Activated T-helper 1 cell treated with anti-CD3 and anti-CD28 coated beads, Interleukin-2, amount 50 U/mL, for 16 hours (primary cell): ENCODE data around the gene TBX4.
"Not testable (repeated sequence)": the region's sequence is repeated elsewhere in the genome, so short reads cannot be mapped to it uniquely, and the experiment has no call there.

Experiments
- DNase-seq, 2 donors: peaks; one replicate each; pipeline ENCODE4 v3.0.0-alpha.2; 2020; ENCODE audit warnings: low read depth in 1 of 2, low spot score in 1 of 2

TBX4 gene

GRCh38 chr17:61519754-61520440, 67.7 kb downstream of the TBX4 start:
- no peak for DNase-seq

GRCh38 chr17:61520897-61521296, 68.7 kb downstream of the TBX4 start:
- DNase-seq: no peak

- no peak for DNase-seq
Observed at GRCh38 chr17:61522088-61522487, 69.9 kb downstream of the TBX4 start.

GRCh38 chr17:61524319-61524718, 72.1 kb downstream of the TBX4 start:
- no peak for DNase-seq

GRCh38 chr17:61527441-61527840, 75.2 kb downstream of the TBX4 start:
- not testable (repeated sequence) for DNase-seq

- no peak for DNase-seq
Observed at GRCh38 chr17:61528171-61528570, 75.9 kb downstream of the TBX4 start.

- DNase-seq: no peak
Observed at GRCh38 chr17:61531223-61531622, 79.0 kb downstream of the TBX4 start.

GRCh38 chr17:61532826-61533225, 80.6 kb downstream of the TBX4 start:
- no peak for DNase-seq

GRCh38 chr17:61533797-61534196, 81.6 kb downstream of the TBX4 start:
- DNase-seq: no peak

- DNase-seq: no peak
Observed at GRCh38 chr17:61534414-61534813, 82.2 kb downstream of the TBX4 start.
